HCT116 (cell line): ENCODE results near the gene PRDX6. TPM values are rescaled to one million over a fixed set of nuclear protein-coding genes. Genes with fewer than 3 reads are reported as not detected.
"Not testable (repeated sequence)": the region's sequence is repeated elsewhere in the genome, so short reads cannot be mapped to it uniquely, and the experiment has no call there.

Experiments used
- ATAC-seq: fragments of 200-7000 bp; cut with Tn5 transposase; 2 replicates; pipeline ENCODE4 v1.9.1; 2020; ENCODE audit warnings: mild to moderate bottlenecking, moderate library complexity
- BruUV-seq: library from RNA; stranded (reverse); fragments of 400-500 nt; replicated peaks from 2 replicates; lab custom pipeline; 2021; lab: Mats Ljungman, UMichigan
- CTCF ChIA-PET: fragments of 300-600 bp; sonication (Branson Sonifier 250); formaldehyde crosslinking; loops from one replicate; lab custom pipeline; 2021; ENCODE audit warnings: antibody characterized with exemption; lab: Charles Lee
- POLR2A ChIA-PET: fragments of 300-600, 350-600 bp; sonication (Branson Sonifier 250); formaldehyde crosslinking; loops from one replicate; lab custom pipeline; 2021; ENCODE audit warnings: antibody characterized with exemption; lab: Charles Lee
- RAD21 ChIA-PET, 2 experiments: fragments of 300-600 bp; sonication (Branson Sonifier 250); formaldehyde crosslinking; loops; one replicate each; lab custom pipeline; 2023; ENCODE audit warnings: low total read pairs in 2 of 2; ENCODE audit not compliant: uncharacterized antibody in 2 of 2, unreplicated experiment in 2 of 2, low non-redundant PET in 1 of 2; lab: Charles Lee
- DNase-seq: peaks from one replicate; pipeline ENCODE4 v3.0.0-alpha.2; 2010; ENCODE audit warnings: low read depth, low spot score
- H2AFZ ChIP-seq: fragments of 200-600 bp; shearing (Covaris generic), sonication (generic); 2 replicates; pipeline ENCODE4 v1.6.1; 2017; ENCODE audit warnings: low read depth, mixed run types, mixed read lengths, antibody characterized with exemption, low read length; ENCODE audit not compliant: poor library complexity, severe bottlenecking
- H3K27ac ChIP-seq: 2 replicates; pipeline ENCODE4 v1.5.1; 2012; ENCODE audit warnings: low read depth, low read length
- H3K27me3 ChIP-seq: fragments of 200-600 bp; sonication (generic); 2 replicates; pipeline ENCODE4 v1.6.1; 2016; ENCODE audit warnings: mixed run types, low read length, mixed read lengths; ENCODE audit not compliant: insufficient read depth
- H3K36me3 ChIP-seq, 2 experiments: fragments of 200-500 bp in 1 of 2; fragments of 200-600 bp in 1 of 2; sonication (Bioruptor generic) in 1 of 2; sonication (generic) in 1 of 2; 2 replicates each; pipeline versions ENCODE4 v1.5.1 to v1.6.1; 2014 to 2016; ENCODE audit warnings: low read length in 2 of 2, inconsistent platforms in 1 of 2, mixed read lengths in 1 of 2, mixed run types in 1 of 2; ENCODE audit not compliant: insufficient read depth in 2 of 2, control insufficient read depth in 1 of 2
- H3K4me1 ChIP-seq, 2 experiments: fragments of 200-600 bp in 1 of 2; sonication (generic) in 1 of 2; 2 replicates each; pipeline versions ENCODE4 v1.5.1 to v1.6.1; 2012 to 2017; ENCODE audit warnings: low read length in 2 of 2, inconsistent platforms in 1 of 2, mild to moderate bottlenecking in 1 of 2, mixed read lengths in 1 of 2, mixed run types in 1 of 2, moderate library complexity in 1 of 2; ENCODE audit not compliant: insufficient read depth in 2 of 2, control insufficient read depth in 1 of 2
- H3K4me2 ChIP-seq: fragments of 200-600 bp; sonication (generic); 2 replicates; pipeline ENCODE4 v1.6.1; 2017; ENCODE audit warnings: mixed run types, low read length, mixed read lengths
- H3K4me3 ChIP-seq, 2 experiments: fragments of 200-600 bp in 1 of 2; sonication (generic) in 1 of 2; replicated peaks in 1 of 2; 2 replicates each; pipeline ENCODE4 v1.5.1; 2011 to 2016; ENCODE audit warnings: low read length in 2 of 2, control low read depth in 1 of 2, low read depth in 1 of 2, mild to moderate bottlenecking in 1 of 2, mixed read lengths in 1 of 2, mixed run types in 1 of 2
- H3K79me2 ChIP-seq: fragments of 200-600 bp; sonication (generic); 2 replicates; pipeline ENCODE4 v1.6.1; 2017; ENCODE audit warnings: mild to moderate bottlenecking, mixed run types, low read length, moderate library complexity, mixed read lengths; ENCODE audit not compliant: insufficient read depth
- H3K9ac ChIP-seq: fragments of 200-600 bp; sonication (generic); 2 replicates; pipeline ENCODE4 v1.6.1; 2016; ENCODE audit warnings: low read length, mixed read lengths
- H3K9me2 ChIP-seq: fragments of 200-600 bp; sonication (generic), shearing (Covaris generic); 2 replicates; pipeline ENCODE4 v1.6.1; 2017; ENCODE audit warnings: mixed run types, mild to moderate bottlenecking, moderate library complexity; ENCODE audit not compliant: insufficient read depth
- H3K9me3 ChIP-seq, 2 experiments: fragments of 200-500 bp in 1 of 2; fragments of 200-600 bp in 1 of 2; sonication (Bioruptor generic) in 1 of 2; sonication (generic) in 1 of 2; 2 replicates each; pipeline ENCODE4 v1.6.1; 2014 to 2017; ENCODE audit warnings: low read length in 2 of 2, mixed read lengths in 2 of 2, inconsistent platforms in 1 of 2, low read depth in 1 of 2, mild to moderate bottlenecking in 1 of 2, mixed run types in 1 of 2, moderate library complexity in 1 of 2; ENCODE audit not compliant: control insufficient read depth in 1 of 2, insufficient read depth in 1 of 2
- H4K20me1 ChIP-seq: fragments of 200-600 bp; sonication (generic), shearing (Covaris generic); 2 replicates; pipeline ENCODE4 v1.6.1; 2017; ENCODE audit warnings: mixed run types, mild to moderate bottlenecking, moderate library complexity; ENCODE audit not compliant: insufficient read depth
- EGR1 ChIP-seq: IDR thresholded peaks from 2 replicates; pipeline ENCODE4 v1.6.1; 2012; ENCODE audit warnings: low read depth
- JUND ChIP-seq: IDR thresholded peaks from 2 replicates; pipeline ENCODE4 v1.6.1; 2012
- REST ChIP-seq: IDR thresholded peaks from 2 replicates; pipeline ENCODE4 v1.6.1; 2012; ENCODE audit warnings: low read depth
- YY1 ChIP-seq: IDR thresholded peaks from 2 replicates; pipeline ENCODE4 v1.6.1; 2011; ENCODE audit warnings: low read length, low read depth, moderate library complexity, mild to moderate bottlenecking; ENCODE audit not compliant: insufficient replicate concordance; ENCODE audit errors: extremely low read depth
- intact Hi-C: fragments of 100-400 bp; cut with micrococcal nuclease; formaldehyde crosslinking; loops from 2 replicates; pipeline ENCODE4 v1.10.0; 2022
- total RNA-seq: library from RNA; stranded (reverse); gene quantifications from one replicate; pipeline ENCODE4 v1.2.1, GENCODE V29; 2021; ENCODE audit not compliant: unreplicated experiment

Gene PRDX6
- total RNA-seq, 1 experiment from 2014 or later: 286 TPM

- TF ChIP-seq REST (no peak), JUND (no peak), YY1 (no peak), EGR1 (no peak)
Measured at GRCh38 chr1:173491508-173491907, 14.4 kb downstream of the PRDX6 start (continued).

GRCh38 chr1:173493125-173493524 lies 16.0 kb downstream of the PRDX6 start:
- H3K27ac ChIP-seq, POLR2A ChIA-PET, H3K27me3 ChIP-seq, H3K9me2 ChIP-seq, RAD21 ChIA-PET, DNase-seq, CTCF ChIA-PET, H3K4me2 ChIP-seq, H3K9ac ChIP-seq, intact Hi-C loops, H3K4me3 ChIP-seq, H3K79me2 ChIP-seq, BruUV-seq, H2AFZ ChIP-seq, ATAC-seq, H3K4me1 ChIP-seq, H4K20me1 ChIP-seq: not testable (repeated sequence)
- H3K9me3 ChIP-seq: peaks cover 0 to 13% of the 10 kb centered on the region in 2 experiments; a peak in 2 of 4 replicates
- H3K36me3 ChIP-seq: peaks cover 0 to 11% of the 10 kb centered on the region in 2 experiments; a peak in 1 of 4 replicates
